Measurements from ENCODE around the gene NRDC.
"Not testable (repeated sequence)": the region's sequence is repeated elsewhere in the genome, so short reads cannot be mapped to it uniquely, and the experiment has no call there.

The NRDC gene

GRCh38 chr1:51840743-51841461 is 37.6 kb downstream of the NRDC start:
- DNase-seq = no peak

- DNase-seq = no peak
Measured at GRCh38 chr1:51840182-51840581, 38.3 kb downstream of the NRDC start.

- DNase-seq = no peak
Measured at GRCh38 chr1:51839094-51839493, 39.4 kb downstream of the NRDC start.

- DNase-seq = no peak
Measured at GRCh38 chr1:51837243-51837642, 41.3 kb downstream of the NRDC start.

GRCh38 chr1:51833700-51834099 is 44.8 kb downstream of the NRDC start:
- DNase-seq = no peak

GRCh38 chr1:51829058-51829457 is 49.5 kb downstream of the NRDC start:
- DNase-seq = no peak

GRCh38 chr1:51819810-51820209 is 58.7 kb downstream of the NRDC start:
- no peak for DNase-seq

- DNase-seq = not testable (repeated sequence)
Measured at GRCh38 chr1:51819021-51819420, 59.5 kb downstream of the NRDC start.

GRCh38 chr1:51818487-51818886 is 60.0 kb downstream of the NRDC start:
- DNase-seq = no peak

- DNase-seq = no peak
Measured at GRCh38 chr1:51814513-51814912, 64.0 kb downstream of the NRDC start.

GRCh38 chr1:51799372-51799771 is 79.2 kb downstream of the NRDC start:
- no peak for DNase-seq

GRCh38 chr1:51794868-51795267 is 83.7 kb downstream of the NRDC start:
- no peak for DNase-seq

GRCh38 chr1:51794260-51794659 is 84.3 kb downstream of the NRDC start:
- DNase-seq = no peak

GRCh38 chr1:51792864-51793263 is 85.7 kb downstream of the NRDC start:
- DNase-seq = no peak

GRCh38 chr1:51791888-51792287 is 86.6 kb downstream of the NRDC start:
- DNase-seq = no peak

GRCh38 chr1:51790385-51790784 is 88.1 kb downstream of the NRDC start:
- DNase-seq = no peak

GRCh38 chr1:51789342-51789741 is 89.2 kb downstream of the NRDC start:
- no peak for DNase-seq

GRCh38 chr1:51788938-51789337 is 89.6 kb downstream of the NRDC start:
- no peak for DNase-seq

- no peak for DNase-seq
Measured at GRCh38 chr1:51784997-51785421, 93.5 kb downstream of the NRDC start.

- no peak for DNase-seq
Measured at GRCh38 chr1:51780927-51781326, 97.6 kb downstream of the NRDC start.

GRCh38 chr1:51776408-51776807 is 102.1 kb downstream of the NRDC start:
- no peak for DNase-seq

GRCh38 chr1:51768971-51769588 is 109.4 kb downstream of the NRDC start:
- DNase-seq = peak; percentile 67

- no peak for DNase-seq
Measured at GRCh38 chr1:51761351-51761750, 117.2 kb downstream of the NRDC start.

GRCh38 chr1:51760872-51761271 is 117.7 kb downstream of the NRDC start:
- DNase-seq = no peak

GRCh38 chr1:51758310-51758709 is 120.2 kb downstream of the NRDC start:
- DNase-seq = no peak

Measured in eye (tissue), 1 donor.